KMS-11 (cell line): ENCODE results near the gene CCDC9B.

Experiments
- H2AFZ ChIP-seq: fragments of 200-600 bp; sonication (generic); 2 replicates; pipeline ENCODE4 v1.6.1; 2016; ENCODE audit warnings: antibody characterized with exemption, mixed run types, low read depth
- H3K27ac ChIP-seq: fragments of 200-600 bp; sonication (generic); 2 replicates; pipeline ENCODE4 v1.6.1; 2016; ENCODE audit warnings: mild to moderate bottlenecking, mixed run types
- H3K27me3 ChIP-seq: fragments of 200-600 bp; sonication (generic); 2 replicates; pipeline ENCODE4 v1.6.1; 2017; ENCODE audit warnings: mild to moderate bottlenecking, low read depth, mixed run types, moderate library complexity; ENCODE audit not compliant: insufficient read depth
- H3K36me3 ChIP-seq: fragments of 200-600 bp; sonication (generic); 2 replicates; pipeline ENCODE4 v1.6.1; 2017; ENCODE audit warnings: mild to moderate bottlenecking, mixed run types; ENCODE audit not compliant: insufficient read depth
- H3K4me1 ChIP-seq: fragments of 200-600 bp; sonication (generic); 2 replicates; pipeline ENCODE4 v1.6.1; 2016; ENCODE audit warnings: mild to moderate bottlenecking, low read depth, mixed run types; ENCODE audit not compliant: poor library complexity, severe bottlenecking
- H3K4me2 ChIP-seq: fragments of 200-600 bp; sonication (generic); 2 replicates; pipeline ENCODE4 v1.7.0; 2016; ENCODE audit warnings: mild to moderate bottlenecking, mixed run types
- H3K4me3 ChIP-seq: fragments of 200-600 bp; sonication (generic); IDR thresholded peaks from 2 replicates; pipeline ENCODE4 v1.6.1; 2017; ENCODE audit warnings: low read depth, low read length, mixed read lengths; ENCODE audit not compliant: insufficient read depth
- H3K79me2 ChIP-seq: fragments of 200-600 bp; sonication (generic); 2 replicates; pipeline ENCODE4 v1.6.1; 2016; ENCODE audit warnings: low read depth, mixed run types; ENCODE audit not compliant: insufficient read depth
- H3K9ac ChIP-seq: fragments of 200-600 bp; sonication (generic); 2 replicates; pipeline ENCODE4 v1.6.1; 2016; ENCODE audit warnings: mild to moderate bottlenecking, mixed run types
- H4K20me1 ChIP-seq: fragments of 200-600 bp; sonication (generic); 2 replicates; pipeline ENCODE4 v1.6.1; 2016; ENCODE audit warnings: mild to moderate bottlenecking, mixed run types; ENCODE audit not compliant: insufficient read depth
- CTCF ChIP-seq: fragments of 200-600 bp; sonication (generic); conservative IDR thresholded peaks from 2 replicates; pipeline ENCODE4 v1.6.1; 2017; ENCODE audit warnings: low read depth, mild to moderate bottlenecking, antibody characterized with exemption, low read length, moderate library complexity, mixed read lengths

CCDC9B gene

GRCh38 chr15:40363611-40364010 is 22.9 kb upstream of the CCDC9B start:
- peaks cover 12% of the 10 kb centered on the region for H3K4me1 ChIP-seq

GRCh38 chr15:40361640-40362039 is 20.9 kb upstream of the CCDC9B start:
- peaks cover 19% of the 10 kb centered on the region for H3K27me3 ChIP-seq
- H3K36me3 ChIP-seq, result no peaks in the 10 kb centered on the region
- H3K9ac ChIP-seq, result no peak overlapping the region
- peaks cover 7% of the 10 kb centered on the region for H3K4me1 ChIP-seq
- no peak overlapping the region for H3K4me3 ChIP-seq
- H2AFZ ChIP-seq, result no peak overlapping the region
- H3K4me2 ChIP-seq, result no peak overlapping the region
- no peaks in the 10 kb centered on the region for H3K79me2 ChIP-seq
- H4K20me1 ChIP-seq, result no peaks in the 10 kb centered on the region
- no peak for TF ChIP-seq CTCF
- no peak overlapping the region for H3K27ac ChIP-seq

More at GRCh38 chr15:40363611-40364010, 22.9 kb upstream of the CCDC9B start:
- H2AFZ ChIP-seq, result no peak overlapping the region
- H3K27me3 ChIP-seq, result peaks cover 15% of the 10 kb centered on the region
- H3K27ac ChIP-seq, result no peak overlapping the region
- H3K36me3 ChIP-seq, result no peaks in the 10 kb centered on the region
- H3K79me2 ChIP-seq, result no peaks in the 10 kb centered on the region
- no peak overlapping the region for H3K9ac ChIP-seq
- no peaks in the 10 kb centered on the region for H4K20me1 ChIP-seq
- no peak for TF ChIP-seq CTCF
- no peak overlapping the region for H3K4me2 ChIP-seq
- no peak overlapping the region for H3K4me3 ChIP-seq

- no peaks in the 10 kb centered on the region for H4K20me1 ChIP-seq
- H3K4me3 ChIP-seq, result no peak overlapping the region
- H3K9ac ChIP-seq, result no peak overlapping the region
- peaks cover 7% of the 10 kb centered on the region for H3K4me1 ChIP-seq
- no peak overlapping the region for H3K4me2 ChIP-seq
- no peaks in the 10 kb centered on the region for H3K79me2 ChIP-seq
- TF ChIP-seq CTCF, result no peak
- no peak overlapping the region for H2AFZ ChIP-seq
- H3K36me3 ChIP-seq, result no peaks in the 10 kb centered on the region
- H3K27me3 ChIP-seq, result peaks cover 19% of the 10 kb centered on the region
- H3K27ac ChIP-seq, result no peak overlapping the region
Measured at GRCh38 chr15:40360015-40360414, 19.3 kb upstream of the CCDC9B start.

- Histone ChIP-seq H3K4me1 (peaks cover 7% of the 10 kb centered on the region), H4K20me1 (no peaks in the 10 kb centered on the region), H2AFZ (peak overlapping the region; percentile 44; the same call in 1 of the 2 replicates), H3K36me3 (no peaks in the 10 kb centered on the region), H3K27ac (no peak overlapping the region), H3K4me2 (peak overlapping the region; percentile 93), H3K4me3 (no peak overlapping the region), H3K79me2 (no peaks in the 10 kb centered on the region), H3K27me3 (peaks cover 24% of the 10 kb centered on the region), H3K9ac (no peak overlapping the region)
- TF ChIP-seq CTCF, result no peak
Measured at GRCh38 chr15:40358471-40359353, 18.0 kb upstream of the CCDC9B start.
